Activated naive CD4-positive, alpha-beta T cell treated with anti-CD3 and anti-CD28 coated beads, Interleukin-2, amount 50 U/mL, for 72 hours (primary cell): ENCODE results near the gene LBP. TPM values are rescaled to one million over a fixed set of nuclear protein-coding genes. Genes with fewer than 3 reads are reported as not detected.
A peak's percentile ranks its signal among the peaks of the same experiment; 100 is the strongest.
"Not testable (repeated sequence)": the region's sequence is repeated elsewhere in the genome, so short reads cannot be mapped to it uniquely, and the experiment has no call there.

Source experiments
- ATAC-seq, 2 donors: fragments of 150-1000 bp; cut with Tn5 transposase; 2 replicates each; pipeline ENCODE4 v1.10.0; 2021; ENCODE audit warnings: mild to moderate bottlenecking in 2 of 2, moderate library complexity in 2 of 2
- DNase-seq, 2 donors: peaks; one replicate each; pipeline ENCODE4 v3.0.0; 2021 to 2022; ENCODE audit warnings: low spot score in 2 of 2
- H3K27ac Mint-ChIP-seq, 2 donors: one replicate each; pipeline ENCODE4 v1.8.0; 2022; ENCODE audit warnings: mild to moderate bottlenecking in 2 of 2, mixed read lengths in 2 of 2
- H3K36me3 Mint-ChIP-seq, 2 donors: one replicate each; pipeline ENCODE4 v1.8.0; 2022; ENCODE audit warnings: mixed read lengths in 2 of 2
- H3K9me3 Mint-ChIP-seq, 2 donors: one replicate each; pipeline ENCODE4 v1.8.0; 2022; ENCODE audit warnings: mixed read lengths in 2 of 2
- total RNA-seq, 2 donors: library from RNA; stranded (reverse); gene quantifications; one replicate each; pipeline ENCODE4 v1.2.3, GENCODE V29; 2022

Gene LBP
- total RNA-seq, 2 donors from 2014 or later = not detected

DNA sequence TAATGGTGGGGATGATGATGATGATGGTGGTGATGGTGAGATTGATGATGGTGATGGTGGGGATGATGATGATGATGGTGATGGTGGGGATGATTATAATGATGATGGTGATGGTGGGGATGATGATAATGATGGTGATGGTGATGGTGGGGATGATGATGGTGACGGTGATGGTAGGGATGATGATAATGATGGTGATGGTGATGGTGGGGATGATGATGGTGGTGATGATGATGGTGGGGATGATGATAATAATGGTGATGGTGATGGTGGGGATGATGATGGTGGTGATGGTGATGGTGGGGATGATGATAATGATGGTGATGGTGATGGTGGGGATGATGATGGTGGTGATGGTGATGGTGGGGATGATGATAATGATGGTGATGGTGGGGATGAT is 31.9 kb upstream of the LBP start:
- not testable (repeated sequence) for H3K27ac Mint-ChIP-seq, H3K9me3 Mint-ChIP-seq, DNase-seq, H3K36me3 Mint-ChIP-seq, ATAC-seq

DNA sequence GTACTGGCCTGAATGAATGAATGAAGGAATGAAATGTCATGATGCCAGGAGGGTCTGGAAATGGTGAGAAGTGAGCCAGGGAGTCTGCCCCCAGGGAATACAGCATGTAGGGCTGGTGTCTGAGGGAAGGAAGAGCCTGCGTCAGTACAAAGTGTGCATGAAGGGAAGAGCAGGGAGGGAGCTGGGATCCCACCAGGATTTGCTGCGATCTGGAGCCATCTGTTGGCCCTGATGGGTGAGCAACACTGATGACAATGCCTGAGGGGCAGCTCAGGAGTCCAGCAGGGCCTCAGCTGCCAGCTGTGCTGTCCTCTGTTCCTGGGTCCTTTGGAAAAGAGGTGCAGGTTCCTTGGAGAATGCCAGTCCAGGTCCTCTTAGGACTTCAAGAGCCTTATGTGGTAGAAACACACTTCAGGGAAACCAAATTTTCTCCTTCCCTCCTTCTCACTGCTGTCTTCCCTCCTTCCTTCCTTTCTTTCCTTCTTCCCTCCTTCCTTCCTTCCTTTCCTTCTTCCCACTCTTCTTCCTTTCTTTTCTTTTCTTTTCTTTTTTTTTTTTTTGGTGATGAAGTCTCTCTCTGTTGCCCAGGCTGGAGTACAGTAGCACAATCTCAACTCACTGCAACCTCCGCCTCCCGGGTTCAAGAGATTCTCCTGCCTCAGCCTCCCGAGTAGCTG is 30.9 kb upstream of the LBP start:
- ATAC-seq = no peak
- no peak for DNase-seq

GRCh38 chr20:38316341-38316740 is 29.9 kb upstream of the LBP start:
- ATAC-seq (no peak), DNase-seq (no peak)
- no peaks in the 10 kb centered on the region for H3K9me3 Mint-ChIP-seq
- no peaks in the 10 kb centered on the region for H3K36me3 Mint-ChIP-seq
- H3K27ac Mint-ChIP-seq = no peak overlapping the region

More for the DNA sequence above, 30.9 kb upstream of the LBP start:
- H3K9me3 Mint-ChIP-seq = no peaks in the 10 kb centered on the region
- H3K36me3 Mint-ChIP-seq = no peaks in the 10 kb centered on the region
- no peak overlapping the region for H3K27ac Mint-ChIP-seq

DNA sequence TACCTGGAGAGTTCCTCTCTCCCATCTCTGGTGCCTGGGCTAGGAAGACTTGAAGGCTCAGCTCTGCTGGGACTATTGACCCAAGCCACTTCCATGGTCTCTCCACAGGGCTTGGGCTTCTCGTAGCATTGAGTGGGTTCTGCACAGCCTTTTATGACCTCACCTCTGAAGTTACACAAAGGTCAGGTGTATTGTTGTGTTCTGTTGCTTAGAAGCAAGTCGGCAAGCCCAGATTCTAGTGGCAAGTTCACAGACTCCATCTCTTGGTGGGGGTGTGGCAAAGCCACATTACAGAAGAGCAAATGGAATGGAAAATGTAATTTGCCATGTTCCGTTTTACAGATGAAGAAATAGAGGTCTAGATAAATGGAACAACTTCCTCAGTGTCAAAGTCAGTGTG is 28.9 kb upstream of the LBP start:
- no peaks in the 10 kb centered on the region for H3K9me3 Mint-ChIP-seq
- DNase-seq = no peak
- ATAC-seq = no peak
- H3K36me3 Mint-ChIP-seq = no peaks in the 10 kb centered on the region
- H3K27ac Mint-ChIP-seq = no peak overlapping the region

GRCh38 chr20:38320221-38320620 is 26.1 kb upstream of the LBP start:
- H3K36me3 Mint-ChIP-seq = no peaks in the 10 kb centered on the region
- no peak for ATAC-seq
- no peaks in the 10 kb centered on the region for H3K9me3 Mint-ChIP-seq
- no peak overlapping the region for H3K27ac Mint-ChIP-seq
- DNase-seq = no peak

DNA sequence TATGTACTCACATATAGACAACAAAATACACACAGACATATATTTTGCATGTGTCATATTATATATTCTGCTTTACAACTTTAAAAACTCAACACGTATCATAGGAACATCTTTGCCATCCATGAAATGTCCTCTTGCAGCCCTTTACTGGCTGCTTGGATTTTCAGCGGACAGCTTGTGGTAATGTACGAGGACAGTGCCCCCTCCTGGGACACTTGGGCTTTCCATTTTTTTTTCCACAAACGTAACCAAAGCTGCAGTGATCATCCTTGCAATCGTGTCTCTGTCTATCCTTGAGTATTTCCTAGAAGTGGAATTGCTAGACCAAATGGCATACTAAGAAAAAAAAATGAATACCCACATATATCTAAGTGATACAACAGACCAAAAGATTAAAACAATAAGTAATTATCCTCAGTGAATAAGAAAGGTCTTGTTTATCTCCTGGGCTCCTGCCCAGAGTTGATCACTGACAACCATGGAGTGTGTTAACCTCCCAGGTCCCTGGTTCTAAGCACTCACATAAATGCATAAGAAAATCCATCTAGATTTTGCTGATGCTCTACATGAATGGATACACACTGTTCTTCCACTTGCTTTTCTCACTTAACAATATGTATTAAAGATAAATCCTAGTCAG is 24.2 kb upstream of the LBP start:
- Mint-ChIP-seq H3K27ac (no peak overlapping the region), H3K36me3 (no peaks in the 10 kb centered on the region), H3K9me3 (no peaks in the 10 kb centered on the region)
- no peak for DNase-seq
- ATAC-seq = no peak

GRCh38 chr20:38324159-38324558 is 22.1 kb upstream of the LBP start:
- DNase-seq = no peak
- Mint-ChIP-seq H3K9me3 (no peaks in the 10 kb centered on the region), H3K36me3 (no peaks in the 10 kb centered on the region), H3K27ac (no peak overlapping the region)
- no peak for ATAC-seq

DNA sequence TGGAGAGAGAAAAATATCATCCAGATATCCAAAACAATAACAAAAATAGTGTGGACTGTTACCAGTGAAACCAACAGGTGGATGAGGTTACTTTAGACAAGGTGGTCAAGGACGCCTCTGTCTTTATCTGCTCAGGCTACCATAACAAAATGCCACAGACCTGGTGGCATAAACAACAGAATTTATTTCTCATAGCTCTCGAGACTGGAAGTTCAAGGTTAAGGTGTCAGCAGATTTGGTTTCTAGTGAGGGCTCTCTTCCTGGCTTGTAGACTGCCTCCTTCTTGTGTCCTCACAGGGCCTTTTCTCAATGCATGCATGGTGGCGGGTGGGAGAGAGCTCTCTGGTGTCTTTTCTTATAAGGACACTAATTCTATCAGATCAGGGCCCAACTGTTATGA is 21.1 kb upstream of the LBP start:
- ATAC-seq (no peak), DNase-seq (no peak)
- no peak overlapping the region for H3K27ac Mint-ChIP-seq
- H3K9me3 Mint-ChIP-seq = no peaks in the 10 kb centered on the region
- H3K36me3 Mint-ChIP-seq = no peaks in the 10 kb centered on the region

DNA sequence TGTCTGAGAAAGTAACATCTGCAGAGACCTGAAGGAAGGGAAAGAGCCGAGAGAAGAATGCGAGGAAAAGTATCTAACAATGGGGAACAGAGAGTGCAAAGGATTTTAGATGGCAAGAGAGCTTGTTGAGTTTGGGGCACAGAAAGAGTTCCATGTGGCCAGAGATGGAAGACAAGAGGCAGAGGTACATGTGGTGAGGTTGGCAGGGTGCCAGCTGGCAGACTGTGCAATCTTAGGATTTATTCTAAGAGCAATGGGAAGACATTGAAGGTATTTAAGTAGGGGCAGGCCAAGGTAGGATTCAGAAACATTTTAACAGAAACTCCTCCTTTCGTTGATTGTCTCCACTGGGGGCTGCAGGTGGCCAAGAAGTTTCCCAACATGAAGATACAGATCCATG is 20.4 kb upstream of the LBP start:
- H3K27ac Mint-ChIP-seq = no peak overlapping the region
- H3K36me3 Mint-ChIP-seq = no peaks in the 10 kb centered on the region
- no peak for ATAC-seq
- H3K9me3 Mint-ChIP-seq = no peaks in the 10 kb centered on the region
- DNase-seq = no peak

DNA sequence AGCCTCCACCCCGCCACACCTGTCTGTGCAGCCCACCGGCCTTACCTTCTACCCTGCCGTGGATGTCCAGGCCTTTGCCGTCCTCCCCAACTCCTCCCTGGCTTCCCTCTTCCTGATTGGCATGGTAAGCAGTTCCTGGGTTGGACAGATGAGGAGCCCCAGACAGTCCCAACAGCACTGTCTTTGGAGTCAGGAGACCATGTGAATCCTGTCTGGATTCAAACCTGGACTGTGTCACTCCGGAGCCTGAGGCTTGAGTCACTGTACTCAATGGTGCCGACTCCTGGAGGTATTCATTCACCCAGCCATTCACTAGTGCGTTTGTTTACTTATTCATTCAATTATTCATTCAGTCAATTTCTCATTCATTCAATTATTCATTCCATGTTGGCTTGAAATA is 20.0 kb upstream of the LBP start:
- ATAC-seq (no peak), DNase-seq (no peak)
- no peak overlapping the region for H3K27ac Mint-ChIP-seq
- no peaks in the 10 kb centered on the region for H3K9me3 Mint-ChIP-seq
- H3K36me3 Mint-ChIP-seq = no peaks in the 10 kb centered on the region

DNA sequence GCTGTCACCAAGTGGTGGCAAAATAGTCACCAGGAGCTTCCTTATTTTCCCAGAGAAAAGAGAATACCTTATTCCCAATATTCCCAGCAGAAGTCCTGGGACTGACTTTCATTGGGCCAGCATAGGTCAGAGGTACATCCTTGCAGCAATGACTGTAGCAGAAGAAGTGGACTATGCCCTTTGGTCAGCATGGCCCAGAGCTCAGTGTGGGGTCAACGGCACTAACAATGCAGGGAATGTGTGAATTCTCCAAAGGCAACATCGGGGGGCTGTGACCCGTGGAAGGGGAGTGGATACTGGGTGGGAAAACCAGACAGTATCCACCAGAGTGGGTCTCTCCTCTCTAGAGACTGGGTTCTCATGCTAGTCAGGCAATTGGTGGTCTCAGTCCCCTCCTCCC is 15.6 kb upstream of the LBP start:
- Mint-ChIP-seq H3K36me3 (no peaks in the 10 kb centered on the region), H3K27ac (no peak overlapping the region), H3K9me3 (no peaks in the 10 kb centered on the region)
- no peak for DNase-seq
- ATAC-seq = no peak

DNA sequence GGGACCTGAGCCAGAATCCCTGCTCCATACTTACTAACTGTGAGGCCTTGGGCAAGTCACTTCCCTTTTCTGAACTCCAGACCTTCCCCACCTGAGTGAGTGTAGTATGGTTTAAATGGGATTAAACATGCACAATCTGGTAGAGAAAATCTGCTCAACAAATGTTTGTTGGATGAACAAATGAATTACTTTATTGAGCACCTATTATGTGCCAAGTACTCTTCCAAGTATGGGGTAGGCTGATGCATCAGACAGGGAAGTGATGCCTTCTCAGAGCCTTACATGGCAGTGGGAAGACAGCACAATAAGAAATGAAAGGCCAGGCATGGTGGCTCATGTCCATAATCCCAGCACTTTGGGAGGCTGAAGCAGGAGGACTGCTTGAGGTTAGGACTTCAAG is 15.0 kb upstream of the LBP start:
- ATAC-seq (no peak), DNase-seq (no peak)
- no peaks in the 10 kb centered on the region for H3K36me3 Mint-ChIP-seq
- H3K27ac Mint-ChIP-seq = no peak overlapping the region
- no peaks in the 10 kb centered on the region for H3K9me3 Mint-ChIP-seq

DNA sequence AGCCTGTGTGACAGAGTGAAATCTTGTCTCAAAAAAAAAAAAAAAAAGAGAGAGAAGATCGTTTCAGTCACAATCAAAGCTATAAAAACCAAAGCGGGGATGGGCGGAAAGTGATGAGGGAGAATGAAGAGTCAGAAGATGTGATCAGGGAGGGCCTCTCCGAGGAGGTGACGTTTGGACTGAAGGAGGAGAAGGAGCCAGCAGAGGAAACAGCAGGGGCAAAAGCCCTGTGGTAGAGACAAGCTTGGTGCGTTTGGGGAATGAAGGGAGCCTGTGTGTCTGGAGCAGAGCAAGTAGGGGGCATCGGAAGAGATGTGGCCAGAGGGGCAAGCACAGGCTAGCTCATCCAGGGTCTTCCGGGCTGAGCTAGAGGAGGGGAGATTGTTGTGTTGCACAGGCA is 14.5 kb upstream of the LBP start:
- DNase-seq = no peak
- Mint-ChIP-seq H3K36me3 (no peaks in the 10 kb centered on the region), H3K27ac (no peak overlapping the region), H3K9me3 (no peaks in the 10 kb centered on the region)
- ATAC-seq = no peak

DNA sequence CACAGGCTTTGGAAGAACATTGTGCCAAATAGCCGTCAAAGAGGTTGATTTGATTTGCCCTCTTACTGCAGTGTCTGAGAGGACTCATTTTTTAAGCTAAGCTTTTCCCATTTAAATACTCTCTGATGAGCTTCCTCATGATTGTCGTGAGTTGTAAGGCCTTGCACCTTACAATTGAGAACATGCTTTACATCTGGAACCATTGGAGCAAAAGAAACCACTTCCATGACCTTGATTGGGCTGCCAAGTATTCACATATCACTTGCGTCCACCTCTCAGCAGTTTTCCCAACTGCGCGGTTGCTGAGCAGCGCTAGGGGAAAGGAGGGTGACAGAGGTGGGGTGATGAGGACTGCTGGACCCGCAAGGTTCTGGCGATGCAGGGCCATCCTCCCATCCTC is 12.3 kb upstream of the LBP start:
- DNase-seq (no peak), ATAC-seq (no peak)
- H3K27ac Mint-ChIP-seq = no peak overlapping the region
- peaks cover 7 to 14% of the 10 kb centered on the region in 2 donors for H3K9me3 Mint-ChIP-seq
- H3K36me3 Mint-ChIP-seq = peaks cover 10 to 16% of the 10 kb centered on the region in 2 donors

DNA sequence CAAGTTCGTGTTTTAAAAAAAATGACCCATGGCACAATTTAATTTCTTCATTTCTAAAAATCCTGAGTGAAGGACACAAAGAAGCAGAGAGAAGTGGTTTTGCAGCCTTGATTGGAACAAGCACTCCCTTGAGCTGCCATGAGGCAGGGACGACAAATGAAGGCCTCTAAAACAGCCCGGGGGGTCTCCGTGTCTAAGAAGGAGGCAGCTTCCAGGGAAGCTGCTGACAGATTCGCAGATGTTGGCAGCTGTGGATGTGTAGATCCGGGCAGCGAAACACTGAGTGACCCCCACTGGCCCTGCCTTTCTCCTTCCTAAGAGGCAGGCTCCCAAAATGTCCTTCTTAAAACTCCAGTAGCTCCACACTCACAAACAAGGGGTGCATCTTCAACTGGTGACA is 9.6 kb upstream of the LBP start:
- no peak overlapping the region for H3K27ac Mint-ChIP-seq
- ATAC-seq (no peak), DNase-seq (no peak)
- H3K9me3 Mint-ChIP-seq = peaks cover 7 to 14% of the 10 kb centered on the region in 2 donors
- H3K36me3 Mint-ChIP-seq = peaks cover 10 to 16% of the 10 kb centered on the region in 2 donors

DNA sequence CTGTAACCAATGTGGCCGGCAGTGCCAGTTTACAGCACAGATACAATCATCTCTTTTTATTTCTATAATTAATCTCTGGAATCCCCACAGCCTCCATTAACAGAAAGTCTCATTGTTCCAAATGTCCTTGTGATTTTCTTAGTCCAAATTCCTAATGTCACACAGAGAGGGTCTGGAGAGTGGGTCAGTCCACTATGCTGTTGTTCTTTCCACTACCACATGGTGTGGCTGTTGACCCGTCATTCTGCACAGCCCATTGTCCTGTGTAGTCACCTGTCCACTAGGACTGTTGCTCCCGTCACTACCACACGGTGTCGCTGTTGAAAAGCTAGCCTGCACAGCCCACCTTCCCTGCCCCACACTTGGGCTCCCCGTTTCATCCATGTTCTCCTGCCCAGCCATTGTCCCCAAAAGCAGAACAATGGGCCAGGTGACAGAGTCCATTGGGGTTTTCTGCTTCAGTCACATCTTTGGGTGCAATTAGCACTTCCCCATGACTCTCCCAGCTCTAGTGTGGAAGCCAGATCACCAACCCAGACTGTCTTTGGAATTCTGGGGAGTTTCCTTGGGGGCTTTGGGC is 8.6 kb upstream of the LBP start:
- H3K27ac Mint-ChIP-seq = no peak overlapping the region
- ATAC-seq (peak; percentile 64 to 67), DNase-seq (peak in 1 of 2 donors; percentile 44)
- peaks cover 7 to 14% of the 10 kb centered on the region in 2 donors for H3K9me3 Mint-ChIP-seq
- H3K36me3 Mint-ChIP-seq = peaks cover 10 to 16% of the 10 kb centered on the region in 2 donors

GRCh38 chr20:38338849-38339520 is 7.3 kb upstream of the LBP start:
- H3K36me3 Mint-ChIP-seq = peaks cover 10 to 16% of the 10 kb centered on the region in 2 donors
- no peak for ATAC-seq
- DNase-seq = no peak
- H3K27ac Mint-ChIP-seq = no peak overlapping the region
- H3K9me3 Mint-ChIP-seq = peaks cover 7 to 14% of the 10 kb centered on the region in 2 donors
